Right atrium auricular region (tissue), 2 donors: ENCODE results near the gene SPAG4. TPM values are rescaled to one million over a fixed set of nuclear protein-coding genes. Genes with fewer than 3 reads are reported as not detected.

ENCODE experiments used
- DNase-seq: peaks from one replicate; pipeline ENCODE4 v3.0.0-alpha.2; 2019; ENCODE audit warnings: low spot score
- H3K27ac ChIP-seq, 2 donors: fragments of 200-600 bp; sonication (generic); 1 replicate in 1 of 2; 2 replicates in 1 of 2; pipeline ENCODE4 v1.5.1; 2016 to 2019
- H3K27me3 ChIP-seq, 2 donors: fragments of 200-600 bp; sonication (generic); one replicate each; pipeline versions ENCODE4 v1.5.1 to v1.6.0; 2017 to 2019
- H3K36me3 ChIP-seq: fragments of 200-600 bp; sonication (generic); one replicate; pipeline ENCODE4 v1.5.1; 2016
- H3K4me1 ChIP-seq, 2 donors: fragments of 200-600 bp; sonication (generic); one replicate each; pipeline versions ENCODE4 v1.5.1 to v1.6.0; 2017 to 2019
- H3K4me3 ChIP-seq, 2 donors: fragments of 200-600 bp; sonication (generic); 1 replicate in 1 of 2; 2 replicates in 1 of 2; pipeline ENCODE4 v1.5.1; 2017 to 2019; ENCODE audit warnings: mild to moderate bottlenecking in 1 of 2, moderate library complexity in 1 of 2
- H3K9me3 ChIP-seq, 2 donors: fragments of 200-600 bp; sonication (generic); one replicate each; pipeline ENCODE4 v1.5.1; 2019
- total RNA-seq, 2 donors: library from RNA; depleted of rRNA; stranded (reverse); fragments of >200 nt; gene quantifications; one replicate each; pipeline ENCODE4 v1.1.0, GENCODE V29; 2016
- TF ChIP-seq, protein P1 (sequence below), 2 donors: fragments of 200-600 bp; sonication (generic); IDR thresholded peaks; one replicate each; pipeline ENCODE4 v1.5.1; 2019; ENCODE audit warnings: antibody characterized with exemption in 2 of 2

SPAG4 gene
- total RNA-seq, 2 donors from 2014 or later, result 4.6 to 5.5 TPM

DNA sequence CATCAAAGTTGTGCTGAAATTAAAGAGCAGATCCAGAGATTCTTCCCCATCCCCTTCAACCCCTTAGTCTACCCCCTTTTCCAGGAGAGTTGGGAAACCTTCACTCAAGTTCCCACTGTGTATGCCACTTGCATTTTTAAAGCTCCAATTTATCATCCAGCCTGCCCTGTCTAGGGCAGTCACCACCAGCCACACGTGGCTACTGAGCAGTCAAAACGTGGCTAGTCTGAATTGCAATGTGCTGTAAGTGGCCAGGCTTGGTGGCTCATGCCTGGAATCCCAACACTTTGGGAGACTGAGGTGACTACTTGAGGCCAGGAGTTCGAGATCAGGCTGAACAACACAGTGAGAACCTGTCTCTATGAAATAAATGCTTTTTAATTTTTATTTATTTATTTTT is 38.8 kb upstream of the SPAG4 start:
- TF ChIP-seq, protein P1, sequence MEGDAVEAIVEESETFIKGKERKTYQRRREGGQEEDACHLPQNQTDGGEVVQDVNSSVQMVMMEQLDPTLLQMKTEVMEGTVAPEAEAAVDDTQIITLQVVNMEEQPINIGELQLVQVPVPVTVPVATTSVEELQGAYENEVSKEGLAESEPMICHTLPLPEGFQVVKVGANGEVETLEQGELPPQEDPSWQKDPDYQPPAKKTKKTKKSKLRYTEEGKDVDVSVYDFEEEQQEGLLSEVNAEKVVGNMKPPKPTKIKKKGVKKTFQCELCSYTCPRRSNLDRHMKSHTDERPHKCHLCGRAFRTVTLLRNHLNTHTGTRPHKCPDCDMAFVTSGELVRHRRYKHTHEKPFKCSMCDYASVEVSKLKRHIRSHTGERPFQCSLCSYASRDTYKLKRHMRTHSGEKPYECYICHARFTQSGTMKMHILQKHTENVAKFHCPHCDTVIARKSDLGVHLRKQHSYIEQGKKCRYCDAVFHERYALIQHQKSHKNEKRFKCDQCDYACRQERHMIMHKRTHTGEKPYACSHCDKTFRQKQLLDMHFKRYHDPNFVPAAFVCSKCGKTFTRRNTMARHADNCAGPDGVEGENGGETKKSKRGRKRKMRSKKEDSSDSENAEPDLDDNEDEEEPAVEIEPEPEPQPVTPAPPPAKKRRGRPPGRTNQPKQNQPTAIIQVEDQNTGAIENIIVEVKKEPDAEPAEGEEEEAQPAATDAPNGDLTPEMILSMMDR (IDR thresholded peaks at IDR 0.05), result no peak
- no peaks in the 10 kb centered on the region for H3K36me3 ChIP-seq
- H3K4me1 ChIP-seq, result no peaks in the 10 kb centered on the region
- H3K9me3 ChIP-seq, result peaks cover 5 to 21% of the 10 kb centered on the region in 2 donors
- H3K27ac ChIP-seq, result no peak overlapping the region
- H3K4me3 ChIP-seq, result no peak overlapping the region
- no peaks in the 10 kb centered on the region for H3K27me3 ChIP-seq
- no peak for DNase-seq

DNA sequence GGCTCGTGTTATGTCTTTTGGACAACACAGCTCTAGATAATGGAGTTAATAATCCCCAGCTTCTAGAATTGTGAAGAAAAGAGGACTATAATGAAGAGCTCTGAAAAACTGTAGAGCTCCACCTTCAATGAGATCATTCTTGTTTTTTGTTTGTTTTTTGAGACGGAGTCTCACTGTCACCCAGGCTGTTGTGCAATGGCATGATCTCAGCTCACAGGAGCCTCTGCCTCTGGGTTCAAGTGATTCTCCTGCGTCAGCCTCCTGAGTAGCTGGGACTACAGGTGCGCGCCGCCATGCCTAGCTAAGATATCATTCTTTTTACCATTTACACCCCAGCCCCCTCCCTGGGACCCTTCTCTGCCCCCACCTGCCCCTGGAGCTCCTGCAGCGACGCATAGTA is 37.2 kb upstream of the SPAG4 start:
- no peaks in the 10 kb centered on the region for H3K36me3 ChIP-seq
- TF ChIP-seq, protein P1 (IDR thresholded peaks at IDR 0.05), result no peak
- H3K27me3 ChIP-seq, result no peaks in the 10 kb centered on the region
- H3K9me3 ChIP-seq, result peaks cover 0 to 15% of the 10 kb centered on the region in 2 donors
- H3K27ac ChIP-seq, result no peak overlapping the region
- no peaks in the 10 kb centered on the region for H3K4me1 ChIP-seq
- DNase-seq, result no peak
- no peak overlapping the region for H3K4me3 ChIP-seq

GRCh38 chr20:35579196-35579595 is 36.4 kb upstream of the SPAG4 start:
- no peak overlapping the region for H3K27ac ChIP-seq
- no peaks in the 10 kb centered on the region for H3K27me3 ChIP-seq
- H3K4me1 ChIP-seq, result no peaks in the 10 kb centered on the region
- H3K9me3 ChIP-seq, result peaks cover 0 to 13% of the 10 kb centered on the region in 2 donors
- no peak overlapping the region for H3K4me3 ChIP-seq
- DNase-seq, result no peak
- no peaks in the 10 kb centered on the region for H3K36me3 ChIP-seq
- TF ChIP-seq, protein P1 (IDR thresholded peaks at IDR 0.05), result no peak

GRCh38 chr20:35582131-35582530 is 33.5 kb upstream of the SPAG4 start:
- TF ChIP-seq, protein P1 (IDR thresholded peaks at IDR 0.05), result no peak
- Histone ChIP-seq H3K4me1 (no peaks in the 10 kb centered on the region), H3K9me3 (peaks cover 0 to 13% of the 10 kb centered on the region in 2 donors), H3K27ac (no peak overlapping the region), H3K4me3 (no peak overlapping the region), H3K27me3 (no peaks in the 10 kb centered on the region), H3K36me3 (no peaks in the 10 kb centered on the region)
- no peak for DNase-seq

DNA sequence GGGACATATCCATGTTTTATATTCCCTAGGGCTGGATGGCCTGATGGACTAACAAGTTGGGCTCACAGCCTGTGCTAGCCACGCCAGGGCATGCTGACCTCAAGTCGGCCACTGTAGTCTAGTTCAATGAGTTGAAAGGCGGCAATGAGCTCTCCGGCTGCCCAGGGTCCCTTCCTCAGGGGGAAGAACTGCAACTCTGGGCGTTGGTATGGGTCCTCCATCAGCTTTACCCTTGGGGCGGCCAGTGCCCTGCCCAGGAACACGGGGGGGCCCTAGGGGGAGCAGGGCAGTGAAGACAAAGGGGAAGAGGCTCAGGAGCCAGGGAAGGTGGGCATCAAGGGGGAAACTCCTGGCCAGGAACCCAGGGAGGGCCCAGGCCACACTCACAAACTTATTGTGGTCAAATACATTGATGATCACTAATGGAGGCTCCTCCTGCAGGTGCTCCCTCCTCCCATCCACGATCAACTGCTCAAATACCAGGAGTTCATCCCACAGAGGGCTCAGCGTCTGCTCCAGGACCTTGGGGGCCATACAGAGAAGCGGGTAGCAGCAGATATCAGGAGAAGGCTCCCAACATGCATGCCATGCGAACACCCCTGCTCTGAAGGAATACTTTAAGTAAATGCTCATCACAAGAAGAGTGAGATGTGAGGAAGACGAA is 32.8 kb upstream of the SPAG4 start:
- Histone ChIP-seq H3K4me3 (no peak overlapping the region), H3K27ac (no peak overlapping the region), H3K36me3 (no peaks in the 10 kb centered on the region), H3K4me1 (no peaks in the 10 kb centered on the region), H3K9me3 (peaks cover 0 to 13% of the 10 kb centered on the region in 2 donors), H3K27me3 (no peaks in the 10 kb centered on the region)
- DNase-seq, result no peak
- TF ChIP-seq, protein P1 (IDR thresholded peaks at IDR 0.05), result no peak
